GM18868 (cell line): ENCODE measurements around the gene CACNA1G.

Experiments used
- ATAC-seq: cut with Tn5 transposase; IDR thresholded peaks from one replicate; pipeline ENCODE4 v1.9.1; 2021; ENCODE audit warnings: mild to moderate bottlenecking, moderate library complexity; ENCODE audit not compliant: unreplicated experiment

CACNA1G gene

DNA sequence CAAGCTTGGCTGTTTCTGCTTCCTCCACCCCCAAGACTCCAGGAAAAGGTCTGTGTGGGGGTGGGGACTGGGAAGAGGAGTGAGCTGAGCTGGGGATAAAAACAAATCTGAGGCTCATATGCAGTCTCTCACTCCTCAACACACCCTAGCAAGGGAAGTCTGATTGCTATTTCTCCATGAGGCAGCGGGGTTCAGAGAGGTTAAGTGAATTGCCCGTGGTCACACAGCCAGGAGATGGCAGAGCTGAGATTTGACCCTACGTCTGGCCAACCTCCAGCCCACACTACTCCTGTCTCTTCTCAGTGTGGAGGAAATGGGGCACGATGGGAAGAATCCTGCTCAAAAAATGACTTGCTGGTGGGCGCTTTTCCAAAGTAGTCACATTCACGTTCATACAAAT, 69.4 kb downstream of the CACNA1G start:
- no peak for ATAC-seq

DNA sequence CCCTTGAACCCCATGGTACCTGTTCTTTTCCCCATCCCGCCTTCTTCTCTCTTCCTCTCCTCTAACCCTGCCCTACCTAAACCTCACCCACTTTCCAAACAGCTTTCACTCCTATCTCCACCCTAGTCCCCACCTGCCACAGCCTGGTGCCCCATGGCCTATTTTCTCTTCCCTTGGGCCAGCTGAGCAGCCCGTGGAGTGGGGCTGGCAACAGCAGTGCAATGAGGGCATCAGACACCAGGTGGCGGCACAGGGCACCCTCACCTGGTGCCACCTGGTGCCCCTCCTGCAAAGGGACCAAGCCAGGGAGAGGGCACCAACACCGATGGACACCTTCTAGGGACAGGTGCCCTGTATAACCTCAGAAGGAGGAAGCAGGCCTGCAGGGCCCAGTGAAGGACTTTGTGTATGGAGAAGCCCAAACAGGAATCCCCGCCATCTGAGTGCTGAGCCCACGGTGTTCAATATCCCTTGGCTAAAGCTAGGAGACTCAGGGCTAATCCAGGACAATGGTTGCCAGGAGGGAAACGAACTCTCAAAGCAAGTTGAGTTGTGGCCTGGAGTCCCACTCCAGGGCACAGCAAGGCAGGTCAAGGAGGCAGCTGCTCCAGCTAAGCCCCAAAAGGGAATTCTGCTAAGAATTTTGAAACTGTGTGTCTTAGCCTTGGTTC, 70.1 kb downstream of the CACNA1G start:
- no peak for ATAC-seq

DNA sequence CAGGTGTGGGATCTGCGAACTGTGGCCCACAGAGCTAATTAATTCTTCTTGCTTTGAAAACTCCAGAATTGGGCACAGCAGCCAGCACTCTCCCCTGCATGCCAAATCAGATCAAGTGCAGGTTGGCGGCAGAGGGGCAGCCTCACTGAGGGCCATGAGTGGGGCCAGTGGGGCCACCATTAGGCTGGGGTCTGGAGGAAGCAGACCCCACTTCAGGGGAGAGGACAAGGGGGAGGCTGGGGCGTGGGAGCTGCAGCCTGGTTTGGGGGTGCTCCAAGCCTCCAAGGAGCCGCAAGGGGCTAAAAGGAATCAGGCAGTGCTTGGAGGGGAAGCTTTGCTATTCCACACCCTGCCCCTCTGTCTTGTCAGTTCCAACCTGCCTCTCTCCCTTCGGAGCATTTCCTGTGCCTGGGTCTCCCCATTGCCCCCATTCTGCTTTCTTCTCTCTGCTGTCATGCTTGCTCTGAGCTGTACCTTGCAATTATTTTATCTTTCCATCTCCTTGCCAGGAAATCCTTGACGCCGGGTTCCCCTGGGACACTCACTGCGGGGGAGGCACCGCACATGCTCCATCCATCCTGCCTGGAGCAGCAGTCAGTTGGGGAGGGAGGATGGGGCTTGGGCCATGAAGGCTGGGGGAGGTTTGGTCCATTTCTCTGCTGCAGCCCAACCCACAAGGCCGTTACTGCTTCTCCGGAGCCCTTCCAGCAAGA, 70.8 kb downstream of the CACNA1G start:
- no peak for ATAC-seq

DNA sequence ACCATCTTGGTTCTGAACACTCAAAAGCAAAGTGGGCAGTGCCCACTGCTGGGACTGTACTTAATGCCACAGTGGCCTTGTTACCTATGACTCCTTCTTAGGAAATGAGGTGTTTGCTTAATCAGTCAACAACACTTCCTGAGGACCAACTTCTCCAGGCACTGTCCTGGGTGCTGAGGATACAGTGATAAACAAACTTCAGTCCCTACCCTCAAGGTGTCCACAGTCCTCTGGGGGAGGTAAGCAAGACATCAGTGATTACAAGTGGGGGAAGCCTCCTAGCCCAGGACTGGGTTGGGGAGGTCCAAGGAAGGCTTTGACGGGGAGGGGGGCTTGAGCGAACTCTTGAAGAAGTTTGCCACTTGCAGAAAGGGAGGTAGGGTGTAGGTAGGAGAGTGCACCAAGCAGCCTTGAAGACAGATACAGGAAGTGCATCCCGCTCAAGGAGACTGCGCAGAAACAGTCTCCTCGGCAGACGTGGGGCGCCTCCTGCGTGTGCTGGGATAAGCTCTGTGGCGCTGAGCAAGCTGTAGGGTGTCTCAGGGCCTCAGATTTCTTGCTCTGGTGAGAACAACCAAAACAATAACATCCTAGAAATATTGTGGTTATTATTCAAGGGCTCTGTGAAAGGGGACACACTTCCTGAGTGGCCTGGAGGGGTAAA, 71.5 kb downstream of the CACNA1G start:
- ATAC-seq: peak; percentile 14

DNA sequence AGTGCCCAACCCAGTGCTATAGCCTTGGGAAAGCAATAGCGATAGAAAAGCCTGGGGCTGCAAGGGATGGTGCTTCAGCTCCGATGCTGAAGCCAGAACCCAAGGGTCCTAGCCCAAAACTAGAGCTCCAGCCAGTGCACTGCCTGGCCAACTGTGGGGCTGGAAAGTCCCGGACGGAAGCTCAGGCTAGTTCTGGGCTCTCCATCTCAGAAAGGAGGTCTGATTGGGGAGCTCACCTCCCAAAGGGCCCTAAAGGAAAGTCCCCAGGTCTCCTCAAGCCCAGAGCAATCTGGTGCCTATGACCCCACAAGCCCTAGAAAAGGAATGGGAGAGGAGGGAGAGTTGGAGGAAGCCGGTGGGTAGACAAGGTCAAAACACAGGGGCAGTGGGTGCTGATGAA, 72.1 kb downstream of the CACNA1G start:
- ATAC-seq: peak; percentile 60

DNA sequence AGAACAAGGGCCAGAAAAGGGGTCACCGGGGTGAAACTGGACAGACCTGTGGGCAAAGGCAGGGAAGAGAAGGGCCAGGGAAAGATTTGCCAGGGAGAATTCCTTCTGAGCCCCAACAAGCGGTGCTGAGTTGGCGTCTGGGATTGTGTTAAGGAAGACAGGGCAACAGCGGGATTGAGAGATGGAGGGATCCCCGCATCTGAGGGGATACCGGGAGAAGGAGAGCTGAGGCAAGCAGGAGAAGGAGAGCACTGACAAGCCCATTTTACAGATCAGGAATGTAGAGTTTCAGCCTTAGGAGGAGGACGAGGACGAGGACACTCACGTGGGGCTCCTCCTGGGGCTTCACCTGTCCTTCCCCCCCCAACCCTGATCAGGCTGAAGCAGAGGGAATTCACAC, 73.2 kb downstream of the CACNA1G start:
- ATAC-seq: no peak

DNA sequence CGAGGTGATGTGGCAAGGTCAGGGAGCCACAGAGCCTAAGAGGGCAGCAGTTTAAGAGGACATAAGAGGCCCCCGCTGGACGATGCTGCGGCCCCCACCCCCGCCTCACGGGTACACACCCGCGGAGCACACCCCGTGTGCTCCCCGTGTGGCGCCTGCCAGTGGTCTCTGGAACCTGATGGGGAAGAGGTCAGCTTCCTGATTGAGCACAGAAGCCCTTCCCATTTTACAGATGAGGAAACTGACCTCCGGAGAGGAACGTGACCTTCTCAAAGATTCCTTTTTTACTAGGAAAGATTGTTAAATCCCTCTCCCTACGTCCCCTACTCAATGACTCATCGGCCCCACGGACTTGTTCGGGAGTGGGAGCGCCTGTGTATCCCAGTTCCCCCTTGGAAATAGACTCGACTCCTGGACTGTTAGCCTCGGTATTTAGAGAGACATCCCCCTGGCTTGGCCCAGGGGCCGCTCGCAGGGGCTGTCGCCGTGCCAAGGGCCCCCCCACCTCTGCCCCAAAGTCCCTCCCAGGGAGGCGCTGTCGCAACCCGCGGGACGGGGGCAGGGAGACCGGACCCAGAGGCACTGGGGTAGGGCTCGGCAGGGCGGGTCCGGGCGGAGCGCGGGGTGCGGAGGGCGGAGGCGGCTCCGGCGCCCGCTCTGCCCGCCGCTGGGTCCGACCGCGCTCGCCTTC, 73.9 kb downstream of the CACNA1G start, which contains the start of gene ABCC3:
ABCC3 (plus strand) TSS at position 658 of the 691 bp plus-strand sequence. CDS start 56 bp downstream, outside the sequence.
- ATAC-seq: no peak

DNA sequence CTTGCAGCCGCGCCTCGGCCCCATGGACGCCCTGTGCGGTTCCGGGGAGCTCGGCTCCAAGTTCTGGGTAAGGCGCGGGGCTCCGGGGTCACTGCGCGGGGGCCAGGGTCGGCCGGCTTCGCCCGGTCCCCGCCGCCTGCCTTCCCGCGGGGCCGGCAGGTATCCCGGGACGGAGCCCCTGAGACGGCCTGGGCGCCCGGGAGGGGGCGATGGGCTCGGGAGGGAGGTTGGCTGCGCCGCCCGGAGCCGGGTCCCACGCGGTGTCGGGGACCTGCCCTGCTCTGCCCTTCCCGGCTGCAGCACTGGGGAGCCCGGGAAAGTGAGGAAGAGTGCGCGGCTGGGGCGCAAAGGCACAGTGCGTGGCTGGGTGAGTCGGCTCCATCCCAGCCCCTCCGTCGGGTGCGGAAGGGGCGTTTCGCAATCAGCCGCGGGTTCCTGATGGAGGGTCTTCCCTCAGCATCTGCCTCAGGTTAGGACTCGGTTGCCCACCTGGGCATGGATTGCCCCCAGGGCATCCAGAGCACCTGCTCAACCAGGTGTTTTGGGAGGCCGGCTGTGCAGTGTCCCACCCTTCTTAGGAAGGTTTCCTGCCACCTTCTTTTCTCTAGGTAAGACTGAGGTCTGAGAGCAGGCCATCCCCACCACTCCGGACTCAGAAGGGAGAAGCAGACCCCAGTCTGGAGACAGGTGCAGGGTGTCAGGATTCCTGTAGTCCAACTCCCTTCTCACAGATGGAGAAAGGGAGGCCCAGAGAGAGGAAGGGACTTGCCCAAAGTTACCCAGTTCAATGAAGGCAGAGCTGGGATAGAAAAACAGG, 74.6 kb downstream of the CACNA1G start:
- no peak for ATAC-seq

DNA sequence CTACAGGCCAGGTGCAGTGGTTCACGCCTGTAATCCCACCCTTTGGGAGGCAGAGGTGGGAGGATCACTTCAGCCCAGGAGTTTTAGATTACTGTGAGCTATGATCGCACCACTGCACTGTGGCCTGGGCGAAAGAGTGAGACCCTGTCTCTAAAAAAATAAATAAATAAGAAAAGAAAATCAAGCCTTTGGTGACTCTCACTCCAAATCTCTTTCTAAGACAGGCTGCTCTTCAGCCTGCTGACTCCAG, 75.1 kb downstream of the CACNA1G start:
- no peak for ATAC-seq

DNA sequence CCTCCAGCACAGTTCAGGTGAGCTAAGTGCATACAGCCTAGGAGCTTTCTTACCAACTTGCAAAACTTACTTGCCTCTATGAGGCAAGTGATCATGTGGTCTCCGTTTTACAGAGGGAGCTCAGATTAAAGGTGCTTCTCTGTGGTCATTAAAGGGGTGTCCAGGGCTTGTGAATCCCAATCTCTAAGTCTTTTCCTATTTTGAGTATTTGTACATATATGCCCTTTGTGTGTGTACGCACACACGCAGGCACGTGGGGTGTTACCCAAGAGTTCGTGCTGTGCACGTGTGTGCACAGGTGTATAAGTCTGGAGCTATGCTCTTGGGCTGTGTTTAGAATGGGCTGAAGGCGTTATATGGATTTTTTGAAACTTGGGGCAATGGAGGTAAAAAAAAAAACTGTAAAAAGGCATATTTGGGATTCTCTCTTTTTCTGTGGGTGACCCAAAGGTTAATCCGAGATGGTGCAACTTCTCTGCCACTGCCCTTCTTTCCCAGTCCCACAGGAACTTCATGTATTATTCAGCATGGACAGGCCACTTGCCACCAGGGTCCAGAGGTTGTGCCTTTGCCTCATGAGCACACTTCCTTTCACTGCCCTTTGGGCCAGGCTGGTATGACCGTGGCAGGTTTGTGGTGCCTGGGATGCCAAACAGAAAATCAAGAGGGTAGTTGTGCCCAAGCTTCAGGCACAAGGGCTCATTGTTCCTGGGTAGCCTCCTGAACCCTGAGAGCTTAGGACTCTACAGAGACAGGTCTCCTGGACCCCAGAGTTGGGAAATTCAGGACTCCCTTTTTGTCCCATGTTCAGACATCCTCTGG, 75.7 kb downstream of the CACNA1G start:
- ATAC-seq: no peak

DNA sequence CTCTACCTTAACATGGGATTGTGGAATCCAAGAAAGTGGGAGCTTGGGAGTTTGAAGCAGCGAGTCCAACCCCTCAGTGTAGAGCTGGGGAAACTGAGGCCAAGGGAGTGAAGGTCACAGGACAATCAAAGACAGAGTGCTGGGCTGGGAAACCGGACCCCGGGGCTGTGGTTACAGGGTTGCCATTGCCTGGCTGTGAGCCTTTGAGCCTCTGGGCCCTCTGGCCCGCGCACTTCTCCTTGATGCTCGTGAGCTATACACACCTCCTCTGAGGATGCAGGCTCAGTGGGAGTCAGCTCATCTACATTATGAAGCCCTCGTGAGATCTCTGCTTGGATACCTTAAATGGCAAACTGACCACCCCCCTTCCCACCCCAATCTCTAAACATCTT, 76.3 kb downstream of the CACNA1G start:
- ATAC-seq: no peak

DNA sequence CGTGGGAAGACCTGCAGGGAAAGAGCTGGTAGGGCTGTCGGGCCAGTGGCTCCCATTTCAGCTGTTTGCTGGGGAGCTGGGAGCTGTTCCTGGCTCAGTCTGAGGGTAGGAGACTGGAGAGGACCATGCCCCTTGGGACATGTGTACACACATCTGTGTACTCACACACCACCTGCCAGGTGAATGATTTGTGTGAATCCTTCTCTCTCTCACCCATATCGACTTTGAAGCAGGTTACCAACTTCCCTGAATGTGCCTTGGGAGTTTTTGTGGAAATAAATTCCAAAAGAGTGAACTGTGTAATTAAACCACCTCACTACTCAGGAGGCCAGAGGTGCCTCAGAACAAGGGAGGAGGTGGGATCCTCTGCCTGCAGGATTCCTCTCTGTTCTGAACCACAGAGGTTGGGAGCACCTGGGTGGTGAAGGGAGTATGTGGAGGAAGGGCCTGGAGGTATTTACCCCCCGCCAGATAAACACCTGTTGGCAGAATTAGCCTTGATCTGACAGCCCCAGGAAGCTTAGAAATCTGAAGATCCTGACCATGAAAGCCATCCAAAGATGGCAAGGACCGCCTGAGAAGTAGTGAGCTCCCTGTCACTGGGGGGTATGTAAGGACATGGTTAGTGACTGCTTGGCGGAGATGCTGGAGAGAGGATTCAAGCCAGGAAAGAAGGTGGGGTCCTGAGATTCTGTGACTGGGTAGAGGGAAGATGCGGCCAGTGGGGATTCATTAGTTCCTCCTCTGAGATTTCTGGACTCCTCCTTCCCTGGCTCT, 77.5 kb downstream of the CACNA1G start:
- ATAC-seq: no peak

DNA sequence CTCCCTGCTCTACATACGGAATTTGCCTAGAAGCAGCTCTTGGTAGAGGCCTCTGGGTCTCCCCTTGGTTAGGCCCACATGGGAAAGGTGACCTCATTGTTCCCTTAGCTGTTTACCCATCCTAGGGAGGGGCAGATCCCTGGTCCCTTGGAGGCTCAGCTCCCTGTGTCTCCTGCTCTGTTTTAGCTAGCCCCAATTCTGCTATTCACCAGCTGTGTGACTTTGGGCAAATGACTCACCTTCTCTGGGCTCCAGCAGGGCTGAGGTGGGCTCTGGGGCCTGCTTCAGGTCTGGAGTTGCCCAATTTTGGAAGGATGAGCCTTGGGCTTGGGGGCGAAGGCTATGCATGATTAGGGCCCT, 78.1 kb downstream of the CACNA1G start:
- ATAC-seq: no peak

DNA sequence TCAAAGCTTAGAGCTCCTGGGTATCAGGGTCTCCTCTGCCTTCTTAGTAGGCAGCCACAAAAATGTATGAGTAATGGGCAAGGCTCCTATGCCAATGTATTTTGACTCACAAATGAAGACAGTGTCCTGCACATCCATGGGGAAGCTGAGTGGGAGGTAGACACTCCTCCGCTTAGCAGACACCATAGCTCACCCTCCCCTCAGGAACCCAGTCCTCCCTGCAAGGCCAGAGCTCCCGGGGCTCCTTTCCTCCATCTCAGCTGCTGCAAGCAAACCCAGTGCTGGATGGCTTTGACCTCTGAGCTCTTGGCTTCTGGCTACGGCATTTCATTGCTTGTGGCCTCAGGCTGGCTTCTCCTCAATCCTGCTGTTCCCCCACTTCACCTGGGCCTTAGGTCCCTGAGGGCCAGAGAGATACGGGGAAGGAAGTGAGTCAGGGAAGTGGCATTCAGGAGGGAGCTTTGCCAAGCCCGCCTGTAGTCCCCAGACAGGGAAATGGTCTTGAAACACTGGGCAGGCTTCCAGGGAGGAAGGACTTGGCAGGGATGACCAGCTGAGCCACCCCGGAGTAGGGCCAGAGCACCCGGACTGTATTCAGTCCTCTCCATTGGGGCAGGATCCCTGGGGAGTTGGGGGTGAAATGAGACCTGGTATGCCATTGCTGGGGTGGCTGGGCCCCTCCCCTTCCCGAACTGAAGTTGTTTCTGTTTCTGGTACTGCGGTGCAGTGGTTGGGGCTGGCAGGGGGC, 78.6 kb downstream of the CACNA1G start:
- ATAC-seq: no peak

DNA sequence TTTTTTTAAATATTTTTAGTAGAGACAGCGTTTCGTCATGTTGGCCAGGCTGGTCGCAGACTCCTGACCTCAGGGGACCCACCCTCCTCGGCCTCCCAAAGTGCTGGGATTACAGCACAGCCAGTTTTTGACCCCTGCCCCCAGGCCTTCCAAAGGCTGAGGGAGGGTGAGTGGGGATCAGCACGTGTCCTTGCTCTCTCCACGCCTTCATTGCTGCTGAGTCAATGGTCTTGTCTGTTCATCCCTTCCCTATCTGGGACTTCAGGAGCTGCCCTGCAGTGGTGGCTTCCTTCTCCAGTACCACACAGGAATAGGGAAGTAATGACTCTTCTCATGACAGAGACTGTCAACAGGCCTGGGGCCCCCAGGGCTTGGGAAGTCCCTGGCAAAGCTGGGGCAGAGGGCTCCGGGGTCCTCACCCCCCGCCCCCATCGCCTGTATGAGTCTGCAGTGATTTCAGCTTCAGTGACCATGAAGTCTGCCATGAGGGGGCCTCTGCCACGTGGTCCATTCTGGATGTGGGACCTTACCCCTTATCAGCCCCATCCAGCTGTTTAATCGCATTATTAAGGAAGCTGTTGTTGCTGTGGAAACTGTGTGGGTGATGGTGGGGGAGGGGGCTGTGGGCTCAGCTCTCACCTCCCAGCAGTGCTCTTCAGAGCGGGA, 80.3 kb downstream of the CACNA1G start:
- no peak for ATAC-seq

DNA sequence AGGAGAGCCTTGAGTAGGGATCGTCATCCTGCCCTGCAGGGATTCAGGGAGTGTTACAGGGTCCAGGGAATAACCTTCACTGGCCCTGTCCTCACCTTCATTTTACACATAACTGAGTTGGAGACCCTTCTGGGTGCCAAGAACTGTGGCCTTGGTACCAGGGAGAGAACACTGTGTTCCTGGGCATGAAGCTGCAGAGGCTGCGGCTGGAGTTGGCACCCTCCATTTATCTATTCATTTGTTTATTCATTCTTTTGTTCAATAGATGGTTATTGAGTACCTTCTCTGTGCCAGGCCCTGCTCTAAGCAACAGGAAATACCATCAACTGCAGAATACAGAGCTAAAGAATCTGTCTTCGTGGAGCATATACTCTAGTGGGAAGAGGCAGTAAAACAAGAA, 80.8 kb downstream of the CACNA1G start:
- ATAC-seq: no peak

DNA sequence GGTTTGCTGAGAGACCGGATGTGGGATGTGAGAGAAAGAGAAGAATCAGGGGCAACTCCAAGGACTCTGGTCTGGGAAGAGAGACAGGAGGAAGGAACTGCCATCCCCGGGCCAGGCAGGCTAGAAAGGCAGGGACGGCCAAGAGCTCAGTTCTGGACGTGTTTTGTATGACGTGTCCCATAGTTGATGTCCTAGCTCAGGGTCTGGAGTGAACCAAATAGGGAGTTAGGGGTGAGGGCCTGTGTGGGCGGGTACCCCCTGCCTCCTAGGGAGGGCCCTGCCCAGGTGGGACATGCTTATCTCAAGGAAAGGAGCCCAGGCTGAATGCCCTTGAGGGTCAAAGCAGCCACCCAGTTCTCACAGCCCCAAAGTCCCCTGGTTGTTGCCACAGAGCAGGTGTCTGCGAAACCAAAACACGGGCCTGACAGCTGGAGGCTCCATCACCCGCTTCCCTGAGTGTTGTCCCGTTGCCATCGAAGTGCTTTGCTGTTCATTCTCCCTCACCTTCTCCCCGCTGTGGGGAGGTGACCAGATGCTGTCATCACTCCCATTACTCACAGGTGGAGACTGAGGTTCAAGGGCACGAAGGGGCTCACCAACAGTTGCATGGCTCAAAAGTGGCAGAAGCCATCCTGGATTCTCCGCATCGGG, 81.7 kb downstream of the CACNA1G start:
- ATAC-seq: no peak
